ENCODE results near the gene ZSCAN12. TPM values are rescaled to one million over a fixed set of nuclear protein-coding genes. Genes with fewer than 3 reads are reported as not detected.

ZSCAN12 gene
- total and polyA plus RNA-seq, 2 of the 13 experiments (the other 11 are each of a cell fraction or from before 2014, with no cell fraction given): 2.8 to 8.9 TPM

DNA sequence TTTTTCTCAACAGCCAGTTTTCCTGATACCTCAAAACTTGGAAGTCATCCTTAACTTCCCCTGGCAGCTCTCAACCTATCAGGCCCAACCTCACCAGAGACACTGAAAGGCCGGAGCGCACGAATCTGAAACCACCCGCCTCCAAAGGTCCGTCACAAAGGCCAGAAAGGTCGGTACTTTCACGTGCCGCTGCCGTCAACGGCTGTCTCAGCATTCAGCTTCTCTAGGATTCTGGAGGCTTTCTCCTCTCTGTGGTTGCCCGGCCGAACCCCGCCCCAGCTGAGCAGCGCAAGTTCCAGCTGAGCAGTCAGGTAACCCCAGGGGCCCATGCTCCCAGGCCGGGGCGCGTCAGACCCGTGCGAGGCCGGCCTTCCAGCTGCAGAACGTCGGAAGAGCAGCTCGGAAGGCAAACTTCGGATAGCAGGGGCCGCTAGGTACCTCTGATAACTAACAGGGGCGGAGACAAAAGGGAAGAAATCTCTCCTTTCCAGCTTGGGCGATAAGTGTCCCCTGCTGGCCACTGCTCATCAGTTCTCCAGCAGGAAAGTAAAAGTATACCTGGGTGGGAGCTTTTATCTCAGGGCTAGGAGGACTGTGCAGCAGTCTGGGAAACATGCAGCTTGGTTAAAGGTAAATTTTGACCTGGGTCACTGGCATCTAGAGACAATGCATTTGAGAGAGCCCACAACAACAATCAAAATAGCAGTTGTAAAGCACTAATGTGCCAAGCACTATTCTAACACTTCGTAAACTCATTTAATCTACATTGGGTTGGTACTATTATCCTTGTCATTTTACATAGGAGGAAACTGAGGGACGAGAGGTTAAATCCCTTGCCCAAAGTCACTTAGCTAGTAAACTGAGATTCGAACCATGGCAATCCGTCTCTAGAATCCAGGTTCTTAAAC is 16.1 kb downstream of the ZSCAN12 start (continued):
- peak; percentile 75; the same call in 1 of the 2 replicates for TF ChIP-seq ZNF563 (CRISPR knock-in tag; IDR thresholded peaks at IDR 0.05)
- no peak for TF ChIP-seq ZNF407 (CRISPR knock-in tag; IDR thresholded peaks at IDR 0.05; ENCODE audit: not compliant biosample characterization)
- peak; percentile 25; the same call in 1 of the 2 replicates for TF ChIP-seq ZNF354B (CRISPR knock-in tag; IDR thresholded peaks at IDR 0.05)
- TF ChIP-seq FOXK1 (CRISPR knock-in tag; IDR thresholded peaks at IDR 0.05; ENCODE audit: borderline replicate concordance, low read depth): peak; percentile 83; the same call in 1 of the 2 replicates
- TF ChIP-seq ZNF660 (CRISPR knock-in tag; IDR thresholded peaks at IDR 0.05; ENCODE audit: borderline replicate concordance, low read depth): no peak
- TF ChIP-seq KLF15 (CRISPR knock-in tag; IDR thresholded peaks at IDR 0.05; ENCODE audit: borderline replicate concordance): no peak
- TF ChIP-seq GLI4 (CRISPR knock-in tag; IDR thresholded peaks at IDR 0.05; ENCODE audit: borderline replicate concordance): no peak
- peak; percentile 62 for TF ChIP-seq HNF4G (IDR thresholded peaks at IDR 0.05; ENCODE audit: borderline replicate concordance, low read depth, low read length)
- TF ChIP-seq HNF4G (CRISPR knock-in tag; IDR thresholded peaks at IDR 0.05; ENCODE audit: borderline replicate concordance, low read depth): peak; percentile 80; the same call in 1 of the 2 replicates
- TF ChIP-seq, protein P1, sequence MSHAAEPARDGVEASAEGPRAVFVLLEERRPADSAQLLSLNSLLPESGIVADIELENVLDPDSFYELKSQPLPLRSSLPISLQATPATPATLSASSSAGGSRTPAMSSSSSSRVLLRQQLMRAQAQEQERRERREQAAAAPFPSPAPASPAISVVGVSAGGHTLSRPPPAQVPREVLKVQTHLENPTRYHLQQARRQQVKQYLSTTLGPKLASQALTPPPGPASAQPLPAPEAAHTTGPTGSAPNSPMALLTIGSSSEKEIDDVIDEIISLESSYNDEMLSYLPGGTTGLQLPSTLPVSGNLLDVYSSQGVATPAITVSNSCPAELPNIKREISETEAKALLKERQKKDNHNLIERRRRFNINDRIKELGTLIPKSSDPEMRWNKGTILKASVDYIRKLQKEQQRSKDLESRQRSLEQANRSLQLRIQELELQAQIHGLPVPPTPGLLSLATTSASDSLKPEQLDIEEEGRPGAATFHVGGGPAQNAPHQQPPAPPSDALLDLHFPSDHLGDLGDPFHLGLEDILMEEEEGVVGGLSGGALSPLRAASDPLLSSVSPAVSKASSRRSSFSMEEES (CRISPR knock-in tag; IDR thresholded peaks at IDR 0.05): peak; percentile 95
- TF ChIP-seq ZNF34 (CRISPR knock-in tag; IDR thresholded peaks at IDR 0.05; ENCODE audit: borderline replicate concordance): no peak
- TF ChIP-seq ZKSCAN1 (IDR thresholded peaks at IDR 0.05; ENCODE audit: low read length): no peak
- TF ChIP-seq, protein P2, sequence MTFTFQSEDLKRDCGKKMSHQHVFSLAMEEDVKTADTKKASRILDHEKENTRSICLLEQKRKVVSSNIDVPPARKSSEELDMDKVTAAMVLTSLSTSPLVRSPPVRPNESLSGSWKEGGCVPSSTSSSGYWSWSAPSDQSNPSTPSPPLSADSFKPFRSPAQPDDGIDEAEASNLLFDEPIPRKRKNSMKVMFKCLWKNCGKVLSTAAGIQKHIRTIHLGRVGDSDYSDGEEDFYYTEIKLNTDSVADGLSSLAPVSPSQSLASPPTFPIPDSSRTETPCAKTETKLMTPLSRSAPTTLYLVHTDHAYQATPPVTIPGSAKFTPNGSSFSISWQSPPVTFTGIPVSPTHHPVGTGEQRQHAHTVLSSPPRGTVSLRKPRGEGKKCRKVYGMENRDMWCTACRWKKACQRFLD (CRISPR knock-in tag; IDR thresholded peaks at IDR 0.05; ENCODE audit: borderline replicate concordance): 0 out of 2 replicates have a peak, but pooled peaks have one; percentile 36
- no peak for TF ChIP-seq ZFAT (CRISPR knock-in tag; conservative IDR thresholded peaks at IDR 0.05)
- TF ChIP-seq ZNF572 (CRISPR knock-in tag; IDR thresholded peaks at IDR 0.05): peak; percentile 72; the same call in 1 of the 2 replicates
- no peak for TF ChIP-seq ZNF562 (CRISPR knock-in tag; IDR thresholded peaks at IDR 0.05; ENCODE audit: borderline replicate concordance)
- peak; percentile 82 for TF ChIP-seq HNF4A (CRISPR knock-in tag; IDR thresholded peaks at IDR 0.05)

All from HepG2 (cell line).